ENCODE results near the gene HMG20A. TPM values are rescaled to one million over a fixed set of nuclear protein-coding genes. Genes with fewer than 3 reads are reported as not detected.
A peak's percentile ranks its signal among the peaks of the same experiment; 100 is the strongest.

HMG20A gene
- total RNA-seq, 1 experiment from 2014 or later: 60.2 TPM

- Histone ChIP-seq H3K79me1 (ENCODE audit: insufficient read depth, low read depth, low read length, poor library complexity, severe bottlenecking) (no peaks in the 10 kb centered on the region), H4K5ac (ENCODE audit: insufficient read length, low read depth, low read length) (no peak overlapping the region), H2BK15ac (ENCODE audit: low read depth, low read length) (no peak overlapping the region), H3K27ac (ENCODE audit: insufficient read length, low read depth, low read length) (no peak overlapping the region), H2AFZ (ENCODE audit: low read length) (no peak overlapping the region), H3K23ac (ENCODE audit: insufficient read length, low read depth, low read length) (no peak overlapping the region), H4K20me1 (ENCODE audit: control insufficient read depth, insufficient read depth, insufficient read length) (no peaks in the 10 kb centered on the region), H3K56ac (ENCODE audit: insufficient read length, low read depth, low read length) (no peak overlapping the region), H2BK120ac (ENCODE audit: low read depth, low read length, poor library complexity, severe bottlenecking) (no peak overlapping the region), H3K9ac (ENCODE audit: extremely low read depth, insufficient read length, low read length) (no peak overlapping the region), H3K79me2 (ENCODE audit: insufficient read depth, low read length) (no peaks in the 10 kb centered on the region), H2AK5ac (ENCODE audit: insufficient read length, low read length) (no peak overlapping the region), H4K8ac (replicated peaks; ENCODE audit: insufficient read length, low read depth, low read length) (no peak overlapping the region), H2BK20ac (ENCODE audit: low read depth, low read length, poor library complexity, severe bottlenecking) (no peak overlapping the region), H3K27me3 (ENCODE audit: insufficient read depth, low read length) (no peaks in the 10 kb centered on the region), H3K4ac (ENCODE audit: low read depth, low read length) (no peak overlapping the region), H3K14ac (ENCODE audit: insufficient read depth, low read length) (no peak overlapping the region), H3K4me2 (ENCODE audit: insufficient read depth, insufficient read length, low read length) (no peak overlapping the region), H3K18ac (ENCODE audit: insufficient read length, low read depth, low read length) (no peak overlapping the region), H3K9me3 (ENCODE audit: control insufficient read depth, low read depth, low read length) (no peaks in the 10 kb centered on the region), H3K23me2 (ENCODE audit: insufficient read length, low read depth, low read length, poor library complexity, severe bottlenecking) (no peaks in the 10 kb centered on the region), H2BK5ac (ENCODE audit: insufficient read length, low read length) (no peak overlapping the region), H3T11ph (ENCODE audit: low read length) (no peak overlapping the region), H3K4me1 (ENCODE audit: insufficient read depth, low read length) (peaks cover 4% of the 10 kb centered on the region; the same call in 1 of the 2 replicates), H2BK12ac (ENCODE audit: insufficient read length, low read depth, low read length) (no peak overlapping the region), H4K91ac (ENCODE audit: insufficient read length, low read depth, low read length) (no peak overlapping the region)
- DNase-seq: no peak
- H3K4me3 Mint-ChIP-seq: no peak overlapping the region
- H3K9me3 Mint-ChIP-seq: no peaks in the 10 kb centered on the region
- peaks cover 57 to 72% of the 10 kb centered on the region in 2 experiments for H3K4me1 Mint-ChIP-seq
- H3K27me3 Mint-ChIP-seq (ENCODE audit: low read depth): no peaks in the 10 kb centered on the region; the same call in 1 of the 2 replicates
- H3K27ac Mint-ChIP-seq: 0 out of 7 replicates have a peak overlapping the region, but pooled peaks of 1 of the 3 experiments have one; percentile 54
- H3K36me3 Mint-ChIP-seq (ENCODE audit: insufficient read depth in 1 of 3, low read depth in 3 of 3): peaks cover 0 to 2% (median 0%) of the 10 kb centered on the region in 3 experiments; a peak in 1 of 7 replicates
- TF ChIP-seq CTCF (conservative IDR thresholded peaks at IDR 0.05): no peak
Measured at GRCh38 chr15:77503240-77503639, 82.6 kb downstream of the HMG20A start.

All from H9 (cell line).